IPS DF 4.7 (cell line): Measurements from ENCODE around the gene TRIM7.
"Not testable (repeated sequence)": the region's sequence is repeated elsewhere in the genome, so short reads cannot be mapped to it uniquely, and the experiment has no call there.

Experiments
- DNase-seq: peaks from one replicate; pipeline ENCODE4 v3.0.0-alpha.2; 2013; ENCODE audit warnings: low spot score; ENCODE audit errors: extremely low read depth

The TRIM7 gene

DNA sequence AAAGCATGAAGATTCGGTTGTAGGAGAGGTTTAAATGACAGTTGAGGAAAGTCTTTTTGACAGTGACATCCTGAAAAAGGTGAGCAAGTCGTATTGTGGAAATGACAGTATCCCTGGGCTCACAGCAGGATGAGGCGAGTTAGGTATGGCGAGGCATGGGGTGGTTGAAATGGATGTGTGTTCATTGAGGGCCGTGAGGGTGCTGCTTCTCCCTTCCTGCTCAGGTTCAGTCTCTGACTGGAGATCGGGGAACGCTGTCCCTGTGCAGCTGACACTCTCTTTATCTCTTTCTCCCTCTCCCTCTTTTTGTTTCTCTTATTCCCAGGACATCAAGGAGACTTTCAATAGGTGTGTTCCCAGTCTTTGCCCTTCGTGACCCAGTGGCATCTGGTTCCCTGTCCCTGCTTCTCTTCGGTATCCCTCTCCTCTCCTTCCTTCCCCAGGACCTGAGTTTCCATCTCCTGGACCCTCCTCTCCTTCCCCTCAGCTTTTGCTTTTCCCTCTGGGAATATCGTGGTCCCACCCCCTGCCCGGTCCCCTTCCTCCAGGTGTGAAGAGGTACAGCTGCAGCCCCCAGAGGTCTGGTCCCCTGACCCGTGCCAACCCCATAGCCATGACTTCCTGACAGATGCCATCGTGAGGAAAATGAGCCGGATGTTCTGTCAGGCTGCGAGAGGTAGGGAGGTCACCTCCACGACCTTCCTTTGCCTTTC is 28.2 kb upstream of the TRIM7 start:
- no peak for DNase-seq

DNA sequence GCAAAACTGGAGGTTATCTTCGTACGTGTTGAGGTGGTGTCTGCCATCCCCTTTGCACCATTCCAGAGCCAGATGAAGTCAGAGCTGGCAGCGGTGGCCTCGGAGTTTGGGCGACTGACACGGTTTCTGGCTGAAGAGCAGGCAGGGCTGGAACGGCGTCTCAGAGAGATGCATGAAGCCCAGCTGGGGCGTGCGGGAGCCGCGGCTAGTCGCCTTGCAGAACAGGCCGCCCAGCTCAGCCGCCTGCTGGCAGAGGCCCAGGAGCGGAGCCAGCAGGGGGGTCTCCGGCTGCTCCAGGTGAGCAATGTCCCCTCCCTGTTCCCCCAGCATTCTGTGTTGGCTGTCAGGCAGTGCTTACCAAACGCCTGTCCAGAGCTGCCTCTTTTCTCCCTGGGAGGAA is 27.6 kb upstream of the TRIM7 start:
- no peak for DNase-seq

DNA sequence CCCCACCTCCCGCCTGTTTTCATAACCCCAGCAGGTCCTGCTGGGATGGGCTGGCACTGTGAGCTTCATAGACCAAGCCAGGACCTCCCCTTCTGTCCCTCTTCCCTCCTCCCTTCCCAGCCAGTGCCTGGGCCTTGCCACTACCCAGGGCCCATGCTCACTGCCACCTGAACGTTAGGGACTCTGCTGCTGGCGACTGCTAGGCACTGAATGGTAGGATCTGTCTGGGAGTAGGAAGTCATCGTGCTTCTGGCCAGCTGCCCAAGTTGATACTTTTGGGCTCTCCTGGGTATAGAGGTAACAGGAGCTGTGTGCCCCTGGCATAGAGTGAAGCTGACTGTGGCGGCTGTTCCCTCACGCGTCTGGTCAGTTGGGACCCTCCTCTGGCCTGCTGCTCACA is 26.4 kb upstream of the TRIM7 start:
- DNase-seq = no peak

DNA sequence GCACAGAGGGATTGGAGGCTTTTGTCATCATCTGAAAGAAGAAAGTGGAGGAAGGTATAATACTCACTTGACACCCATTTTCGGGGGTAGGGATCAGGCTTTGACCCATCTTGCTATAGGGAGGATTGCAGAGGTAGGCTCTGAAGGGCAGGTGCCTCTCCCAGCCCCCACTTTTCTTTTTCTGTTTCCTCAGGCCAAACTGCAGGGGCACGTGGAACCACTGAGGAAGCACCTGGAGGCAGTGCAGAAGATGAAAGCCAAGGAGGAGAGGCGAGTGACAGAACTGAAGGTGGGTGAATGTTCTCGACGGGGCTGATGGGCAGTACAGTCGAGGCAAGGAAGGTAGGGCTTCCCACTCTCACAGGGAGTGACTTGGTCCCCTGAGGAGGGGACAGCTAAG is 25.6 kb upstream of the TRIM7 start:
- DNase-seq = no peak

DNA sequence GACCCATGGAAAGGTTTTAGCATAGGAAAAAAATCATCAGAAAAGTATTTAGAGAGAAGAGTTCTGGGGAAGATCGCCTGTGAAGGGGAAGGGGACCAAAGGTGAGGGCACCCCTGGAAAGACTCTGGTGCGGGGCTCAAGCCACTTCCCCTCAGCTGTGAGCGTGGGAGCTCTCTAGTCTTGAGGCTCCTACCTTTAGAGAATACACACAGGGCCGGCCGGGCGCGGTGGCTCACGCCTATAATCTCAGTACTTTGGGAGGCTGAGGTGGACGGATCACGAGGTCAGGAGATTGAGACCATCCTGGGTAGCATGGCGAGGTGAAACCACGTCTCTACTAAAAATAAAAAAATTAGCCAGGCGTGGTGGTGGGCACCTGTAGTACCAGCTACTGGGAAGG is 25.0 kb upstream of the TRIM7 start:
- DNase-seq = no peak

DNA sequence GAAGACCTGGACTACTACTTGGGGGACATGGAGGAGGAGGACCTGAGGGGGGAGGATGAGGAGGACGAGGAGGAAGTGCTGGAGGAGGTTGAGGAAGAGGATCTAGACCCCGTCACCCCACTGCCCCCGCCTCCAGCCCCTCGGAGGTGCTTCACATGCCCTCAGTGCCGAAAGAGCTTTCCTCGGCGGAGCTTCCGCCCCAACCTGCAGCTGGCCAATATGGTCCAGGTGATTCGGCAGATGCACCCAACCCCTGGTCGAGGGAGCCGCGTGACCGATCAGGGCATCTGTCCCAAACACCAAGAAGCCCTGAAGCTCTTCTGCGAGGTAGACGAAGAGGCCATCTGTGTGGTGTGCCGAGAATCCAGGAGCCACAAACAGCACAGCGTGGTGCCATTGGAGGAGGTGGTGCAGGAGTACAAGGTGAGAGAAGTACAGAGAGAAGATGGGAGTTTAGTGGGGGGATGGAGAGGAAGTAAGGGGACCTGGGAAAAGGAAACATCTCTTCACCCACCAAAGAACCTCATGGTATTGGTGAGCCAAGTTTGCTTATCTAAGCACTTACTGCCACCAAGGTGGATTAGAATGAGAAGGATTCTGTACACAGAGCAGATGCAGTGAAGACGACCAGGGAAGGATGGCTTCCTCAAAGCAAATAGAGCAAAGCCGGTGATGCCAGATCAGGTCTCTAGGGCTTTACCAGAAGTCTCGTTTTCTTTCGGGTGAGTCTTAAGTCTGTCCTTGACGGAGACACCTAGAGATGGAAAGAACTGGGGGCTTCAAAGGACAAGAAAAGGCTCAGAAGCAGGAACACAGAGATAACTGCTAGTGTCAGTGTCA is 19.6 kb upstream of the TRIM7 start:
- DNase-seq = no peak

DNA sequence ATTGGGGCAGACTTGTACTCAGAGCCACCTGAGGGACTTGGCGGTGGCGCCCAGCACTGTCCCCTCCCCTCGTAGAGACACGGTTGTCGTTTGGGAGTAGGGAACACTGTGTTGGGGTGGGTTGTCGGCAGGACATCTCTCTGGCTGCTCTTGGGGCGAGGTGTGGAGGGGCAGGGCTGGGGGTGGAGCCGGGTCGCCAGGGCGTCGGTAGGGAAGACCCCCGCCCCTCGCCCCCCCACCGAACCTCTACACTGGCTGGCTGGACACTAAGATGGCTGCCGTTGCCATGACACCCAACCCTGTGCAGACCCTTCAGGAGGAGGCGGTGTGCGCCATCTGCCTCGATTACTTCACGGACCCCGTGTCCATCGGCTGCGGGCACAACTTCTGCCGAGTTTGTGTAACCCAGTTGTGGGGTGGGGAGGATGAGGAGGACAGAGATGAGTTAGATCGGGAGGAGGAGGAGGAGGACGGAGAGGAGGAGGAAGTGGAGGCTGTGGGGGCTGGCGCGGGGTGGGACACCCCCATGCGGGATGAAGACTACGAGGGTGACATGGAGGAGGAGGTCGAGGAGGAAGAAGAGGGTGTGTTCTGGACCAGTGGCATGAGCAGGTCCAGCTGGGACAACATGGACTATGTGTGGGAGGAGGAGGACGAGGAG is 18.9 kb upstream of the TRIM7 start:
- DNase-seq = no peak

DNA sequence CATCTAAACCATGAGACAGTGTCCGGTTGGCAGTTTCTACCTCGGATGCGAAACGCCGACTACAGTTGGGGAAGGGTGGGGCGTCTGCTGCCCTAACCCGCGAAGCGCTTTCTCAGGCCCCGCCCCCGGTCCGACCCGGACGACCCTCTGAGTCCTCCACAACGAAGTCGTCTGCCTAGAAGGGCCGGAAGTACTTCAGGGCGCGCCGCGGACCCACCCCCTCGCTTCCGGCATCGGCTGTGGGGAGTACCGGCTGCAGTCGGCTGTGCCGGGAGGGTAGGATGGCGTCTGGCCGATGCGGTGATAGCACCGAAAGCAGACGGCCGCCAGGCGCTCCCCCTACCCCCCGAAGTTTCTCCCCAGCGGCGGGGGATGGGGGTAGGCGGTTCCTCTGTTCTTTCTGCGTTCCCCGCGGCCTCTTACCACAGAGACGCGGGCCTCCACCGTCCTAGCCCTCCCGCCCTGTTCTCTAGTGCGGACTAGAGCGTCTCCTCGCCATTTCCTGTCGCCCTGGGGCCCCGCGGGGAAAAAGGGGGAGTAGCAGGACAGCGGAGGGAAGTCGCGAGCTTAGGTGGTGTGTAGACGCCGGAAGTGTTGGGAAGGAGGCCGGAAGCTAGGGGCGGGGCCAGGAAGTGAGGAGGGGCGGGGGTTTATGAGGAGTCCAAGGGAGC is 18.2 kb upstream of the TRIM7 start, which contains the start of gene TRIM41:
Gene TRIM41 (plus strand): TSS at position 224 of the 671 bp plus-strand sequence. CDS start 719 bp downstream, outside the sequence.
- no peak for DNase-seq

DNA sequence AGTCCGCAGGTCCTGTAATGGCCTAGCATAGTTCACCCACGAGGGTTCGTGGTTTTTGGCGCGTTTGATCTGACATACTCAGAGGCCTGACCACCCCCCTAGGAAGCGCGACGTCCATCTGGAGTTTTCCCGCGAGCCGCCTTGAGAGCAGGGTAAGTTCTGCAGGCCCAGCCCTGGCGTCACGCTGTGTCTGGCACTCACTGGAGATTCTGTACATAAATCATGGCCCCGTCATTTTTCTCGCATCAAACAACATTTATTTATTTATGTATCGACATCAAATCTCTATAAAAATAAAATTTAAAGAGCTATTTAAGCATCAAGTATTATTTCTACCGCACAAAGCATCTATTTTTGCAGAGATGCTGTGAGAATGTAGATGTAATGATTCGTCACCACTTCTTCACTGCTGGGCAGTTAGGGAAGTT is 17.6 kb upstream of the TRIM7 start:
- DNase-seq = no peak

DNA sequence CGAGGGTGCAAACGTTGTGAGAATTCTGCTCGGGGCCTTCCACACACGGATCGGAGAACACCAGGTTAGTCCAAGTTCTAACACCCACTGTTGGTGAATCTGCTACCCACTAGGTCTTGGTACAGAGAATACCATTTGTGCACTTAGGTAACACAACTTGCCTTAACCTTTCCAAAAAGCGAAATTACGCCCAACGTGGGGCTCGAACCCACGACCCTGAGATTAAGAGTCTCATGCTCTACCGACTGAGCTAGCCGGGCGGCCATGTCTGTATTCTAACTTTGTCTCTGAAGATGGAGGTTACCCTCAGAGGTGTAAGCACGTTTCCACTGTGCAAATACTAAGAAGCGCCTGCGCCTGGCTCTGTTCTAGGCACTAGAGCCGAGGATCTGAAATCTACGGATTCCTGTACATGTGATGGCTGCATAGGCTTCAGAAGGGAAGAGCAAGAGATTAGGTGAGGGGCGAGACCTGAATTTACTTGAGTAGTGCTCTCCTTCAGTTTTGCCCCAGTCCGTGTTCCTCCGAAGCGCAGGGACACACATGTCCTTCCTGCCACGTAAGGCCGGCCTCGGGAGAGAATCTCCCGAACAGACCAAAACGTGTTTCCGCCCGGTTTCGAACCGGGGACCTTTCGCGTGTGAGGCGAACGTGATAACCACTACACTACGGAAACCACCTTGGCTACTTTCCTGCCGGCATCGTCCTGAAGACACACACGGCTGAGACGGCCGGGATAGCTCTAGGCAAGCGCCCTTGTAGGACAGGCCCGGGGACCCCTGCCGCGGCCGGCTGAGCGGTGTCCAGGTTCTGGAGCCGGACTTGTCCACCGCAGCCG is 17.0 kb upstream of the TRIM7 start:
- DNase-seq = no peak

DNA sequence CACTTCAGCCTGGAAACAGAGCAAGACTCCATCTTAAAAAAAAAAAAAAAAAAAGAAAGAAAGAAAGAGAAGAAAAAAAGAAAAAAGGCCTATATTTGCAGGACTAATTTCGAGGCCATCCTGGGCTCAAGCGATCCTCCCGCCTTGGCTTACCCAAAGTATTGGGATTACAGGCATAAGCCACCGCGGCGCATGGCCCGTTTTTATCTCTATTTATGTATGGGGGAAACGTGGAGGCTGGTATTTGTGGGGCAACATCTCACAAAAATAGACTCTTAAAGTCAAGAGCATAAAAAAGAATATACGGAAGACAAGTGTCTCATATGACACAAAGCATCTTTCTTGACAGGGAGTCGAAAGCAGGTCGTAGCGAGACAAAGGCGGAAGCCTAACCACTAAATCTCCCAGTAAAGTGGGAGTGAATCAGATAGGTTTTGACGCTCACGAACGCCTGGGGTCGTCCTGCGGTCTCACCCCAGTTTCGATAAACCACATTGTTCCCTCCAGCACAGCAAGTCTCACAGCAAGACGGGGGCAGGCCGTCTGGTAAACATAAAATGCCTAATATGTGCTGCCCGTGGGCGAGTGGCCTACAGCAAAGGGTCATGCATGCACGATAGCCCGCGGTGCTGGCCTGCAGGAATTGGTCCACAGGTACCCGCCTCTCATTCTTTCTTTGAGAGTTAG is 16.3 kb upstream of the TRIM7 start:
- DNase-seq = no peak

DNA sequence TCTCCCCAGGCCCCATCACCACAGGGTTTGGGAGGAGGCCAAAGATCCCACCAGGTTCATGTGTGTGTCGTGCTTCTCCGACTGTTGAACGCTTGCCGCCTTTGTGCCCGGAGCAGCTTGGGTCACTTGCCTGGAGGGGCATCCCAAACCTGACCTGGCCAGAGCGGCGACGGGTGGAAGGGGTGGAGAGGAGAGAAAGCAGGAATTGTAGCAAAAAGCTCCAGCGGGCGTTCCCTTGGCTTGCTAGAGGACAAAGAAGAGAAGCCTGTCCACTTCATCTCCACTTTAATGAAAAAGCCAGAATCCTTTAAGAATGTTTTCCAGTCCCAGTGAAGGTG is 15.2 kb upstream of the TRIM7 start:
- no peak for DNase-seq

DNA sequence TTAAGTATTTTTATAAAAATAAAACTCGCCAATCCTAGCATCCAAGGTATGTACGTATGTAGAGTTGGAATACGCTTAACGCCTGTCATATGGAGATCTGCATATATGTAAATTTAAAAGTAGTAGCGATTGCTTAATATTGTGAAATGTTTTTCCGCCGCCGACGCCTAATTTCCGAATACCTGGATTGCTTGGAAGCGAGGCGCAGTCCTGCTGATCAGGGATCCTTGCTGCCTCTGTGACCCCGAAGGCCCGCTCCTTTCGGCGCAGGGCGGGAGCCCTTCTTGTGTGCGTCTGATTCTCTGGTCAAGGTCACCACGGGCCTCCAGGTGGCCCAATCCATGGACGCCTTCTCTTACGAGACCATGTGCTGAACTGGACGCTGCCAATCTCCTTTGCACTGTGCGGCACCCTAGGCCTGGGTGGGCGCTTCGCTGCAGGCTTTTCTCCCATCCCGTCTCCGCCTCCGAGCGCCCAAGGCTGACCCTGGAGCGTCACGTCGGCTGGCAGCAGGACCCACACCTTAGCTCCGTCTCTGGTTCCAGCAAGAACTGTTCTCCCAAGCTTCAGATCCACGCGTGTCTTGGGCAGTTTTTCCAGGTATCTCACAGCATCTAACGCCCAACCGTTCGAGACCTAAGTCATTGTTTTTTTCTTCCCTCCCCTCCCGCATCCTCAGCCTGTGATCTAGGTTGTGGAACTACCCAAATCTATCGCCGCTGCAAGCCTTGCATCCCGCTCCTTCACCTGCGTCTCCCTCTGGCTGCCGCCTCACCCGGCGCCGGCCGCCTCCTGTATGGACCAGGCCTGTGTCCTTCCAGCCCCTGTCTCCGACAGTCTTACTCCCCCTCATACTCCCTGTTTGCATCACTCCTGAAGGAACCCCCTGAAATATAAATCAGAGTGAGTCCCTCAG is 14.5 kb upstream of the TRIM7 start:
- no peak for DNase-seq

DNA sequence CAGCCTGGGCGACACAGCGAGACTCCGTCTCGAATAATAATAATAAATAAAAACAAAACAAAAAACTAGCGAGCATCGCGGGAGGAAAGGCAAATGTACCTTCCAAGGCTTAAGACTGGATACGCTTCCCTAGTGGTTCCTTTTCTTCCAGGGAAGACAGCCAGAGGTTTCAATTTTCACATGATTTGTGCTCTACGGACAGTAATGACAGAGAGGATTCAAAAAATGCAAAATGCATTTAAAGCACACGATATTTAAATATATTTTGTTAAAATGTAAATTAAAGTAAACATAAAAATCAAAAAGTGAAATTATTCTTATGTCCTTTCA is 13.8 kb upstream of the TRIM7 start:
- DNase-seq = no peak

DNA sequence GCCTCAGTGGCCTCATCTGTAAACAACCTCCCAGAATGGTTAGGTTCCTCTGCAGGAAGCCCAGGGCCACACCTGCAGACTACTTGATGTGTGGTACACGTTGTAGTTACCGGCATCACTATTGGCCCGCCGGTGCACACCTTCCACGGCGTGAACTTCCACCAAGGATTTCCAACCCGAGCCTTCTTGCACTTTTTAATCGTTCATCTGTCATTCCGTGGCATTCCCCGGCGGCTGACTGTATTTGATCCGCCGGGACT is 12.7 kb upstream of the TRIM7 start:
- DNase-seq = no peak

DNA sequence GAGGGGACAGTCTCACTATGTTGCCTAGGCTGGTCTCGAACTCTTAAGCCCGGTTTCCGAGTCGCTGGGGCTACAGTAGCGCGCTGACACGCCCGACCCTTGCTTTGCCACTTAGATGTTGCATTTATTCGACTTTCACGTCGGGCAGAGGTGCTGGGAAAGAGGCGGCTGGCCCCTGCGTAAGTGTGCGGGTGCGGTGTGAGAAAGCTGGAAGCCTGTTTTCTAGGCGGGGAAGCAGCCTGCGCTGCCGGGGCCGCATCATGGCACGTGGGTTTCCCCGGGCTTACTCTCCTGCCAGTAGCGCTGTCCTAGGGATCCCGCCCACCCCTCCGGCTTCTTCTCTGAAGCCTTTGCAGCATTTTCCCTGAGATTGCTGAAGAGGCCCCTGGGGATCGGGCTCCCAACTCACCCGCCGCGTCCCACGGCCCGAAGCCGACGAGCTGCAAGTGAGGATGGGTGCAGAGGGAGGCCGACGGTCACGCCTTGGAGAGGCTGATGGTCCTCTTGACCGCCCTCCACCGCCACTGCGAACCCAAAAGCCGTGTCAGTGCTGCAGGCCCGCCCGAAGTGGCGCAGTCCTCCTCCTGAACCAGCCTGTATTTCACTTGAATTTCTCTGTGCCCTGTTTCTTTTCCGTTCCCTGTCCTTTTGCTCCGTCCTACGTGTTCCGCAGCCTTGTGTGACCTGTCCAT is 12.3 kb upstream of the TRIM7 start:
- no peak for DNase-seq

DNA sequence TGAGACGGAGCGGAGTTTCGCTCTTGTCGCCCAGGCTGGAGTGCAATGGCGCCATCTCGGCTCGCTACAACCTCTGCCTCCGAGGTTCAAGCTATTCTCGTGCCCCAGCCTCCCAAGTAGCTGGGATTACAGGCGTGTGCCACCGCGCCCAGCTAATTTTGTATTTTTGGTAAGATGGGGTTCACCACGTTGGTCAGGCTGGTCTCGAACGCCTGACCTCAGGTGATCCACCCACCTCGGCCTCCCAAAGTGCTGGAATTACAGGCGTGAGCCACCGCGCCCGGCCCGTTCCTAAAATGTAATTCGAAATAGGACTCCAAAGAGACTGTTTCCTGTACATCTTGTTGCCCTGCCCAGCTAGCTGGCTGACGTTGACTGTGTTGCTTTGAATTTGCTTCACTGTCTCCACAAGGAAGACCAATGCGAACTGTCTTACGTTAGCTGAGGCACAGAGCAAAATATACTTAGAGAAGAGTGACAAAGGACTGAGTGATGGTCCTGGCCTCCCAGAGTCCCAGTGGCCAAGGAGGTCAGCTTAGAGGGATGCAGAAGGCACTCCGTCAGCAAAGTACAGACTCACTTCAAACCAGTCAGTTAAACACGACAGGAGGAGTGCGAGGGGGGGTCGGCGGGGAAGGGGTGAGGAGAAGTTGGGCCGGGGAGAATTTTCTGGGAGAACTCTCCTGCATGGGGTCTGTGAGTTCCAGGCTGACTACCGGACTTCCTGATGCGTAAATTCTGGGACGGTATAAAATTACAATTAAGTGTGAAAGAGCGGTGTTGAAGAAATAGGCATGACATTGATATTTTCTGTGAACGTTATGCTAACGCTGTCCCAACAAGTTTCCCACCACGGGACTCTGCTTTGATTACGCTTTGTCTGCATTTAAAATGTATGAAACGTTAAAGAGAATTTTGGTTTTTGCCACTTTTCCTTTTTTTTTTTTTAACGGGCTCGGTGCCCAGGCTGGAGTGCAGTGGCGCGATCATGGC is 11.3 kb upstream of the TRIM7 start:
- DNase-seq = no peak

DNA sequence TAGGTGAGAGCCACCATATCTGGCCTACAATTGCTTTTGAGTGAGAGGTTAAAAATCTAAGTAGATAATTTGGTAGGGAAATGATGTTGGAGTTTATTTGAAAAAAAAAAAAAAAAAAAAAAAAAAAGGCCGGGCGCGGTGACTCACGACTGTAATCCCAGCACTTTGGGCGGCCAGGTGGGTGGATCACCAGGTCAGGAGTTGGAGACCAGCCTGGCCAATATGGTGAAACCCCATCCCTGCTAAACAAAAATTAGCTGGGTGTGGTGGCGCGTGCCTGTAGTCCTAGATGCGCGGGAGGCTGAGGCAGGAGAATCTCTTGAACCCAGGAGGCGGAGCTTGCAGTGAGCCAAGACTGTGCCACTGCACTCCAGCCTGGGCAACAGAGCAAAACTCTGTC is 9.3 kb upstream of the TRIM7 start:
- not testable (repeated sequence) for DNase-seq
